ENCODE results near the gene SLCO2B1.

GRCh38 chr11:75161506-75162095 is 10.7 kb downstream of the SLCO2B1 start:
- TF ChIP-seq EZH2 (IDR thresholded peaks at IDR 0.05; ENCODE audit: insufficient read depth, poor library complexity, severe bottlenecking): no peak
- no peak for TF ChIP-seq EZH2phosphoT487 (IDR thresholded peaks at IDR 0.05; ENCODE audit: insufficient read depth, low read depth)
